Measurements from ENCODE around the gene IGFL4. TPM values are rescaled to one million over a fixed set of nuclear protein-coding genes. Genes with fewer than 3 reads are reported as not detected.

IGFL4 gene
- total and polyA plus RNA-seq, 2 experiments from 2014 or later = 0.83 to 1.1 TPM

DNA sequence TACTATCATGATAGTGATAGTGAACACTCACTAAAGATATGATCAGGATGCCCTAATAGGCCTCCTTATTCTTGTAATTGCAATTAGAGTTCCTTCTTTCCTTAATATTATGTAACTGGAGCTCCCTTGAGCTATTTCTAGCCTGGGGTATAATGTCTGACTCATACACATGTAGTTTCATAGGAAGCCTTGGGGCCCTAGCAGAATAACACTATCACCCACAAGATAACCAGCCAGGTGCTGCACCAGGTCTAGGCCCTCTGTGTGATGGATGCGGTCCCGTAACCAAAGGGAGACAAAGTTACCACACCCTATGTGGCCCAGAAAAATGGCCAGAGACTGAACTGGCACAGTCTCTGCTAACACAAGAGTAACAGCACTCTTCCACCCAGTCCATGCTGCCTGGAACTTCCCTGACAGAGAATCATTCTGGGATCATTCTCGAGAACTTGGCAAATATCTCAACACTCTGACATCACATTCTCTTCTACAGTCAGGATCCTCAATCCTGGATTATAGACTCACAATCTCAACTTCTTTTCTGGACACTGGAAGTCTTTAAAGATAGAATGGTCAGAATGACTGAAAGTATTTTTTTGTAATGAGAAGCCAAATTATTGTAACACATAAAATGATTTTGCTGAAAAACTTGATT is 32.6 kb upstream of the IGFL4 start:
- H2AFZ ChIP-seq = no peak overlapping the region
- H3K9me2 ChIP-seq (replicated peaks; ENCODE audit: insufficient read depth) = no peaks in the 10 kb centered on the region
- no peak for DNase-seq (ENCODE audit: low spot score)

GRCh38 chr19:46069806-46070341 is 29.1 kb upstream of the IGFL4 start:
- peak; percentile 69 for DNase-seq (ENCODE audit: low spot score)
- Histone ChIP-seq H3K4me2 (no peak overlapping the region), H3K79me2 (no peaks in the 10 kb centered on the region), H4K20me1 (ENCODE audit: insufficient read depth, poor library complexity, severe bottlenecking) (no peaks in the 10 kb centered on the region), H3K27ac (peak overlapping the region; percentile 69), H3K4me1 (ENCODE audit: insufficient read depth) (peaks cover 10% of the 10 kb centered on the region), H3K9me2 (replicated peaks; ENCODE audit: insufficient read depth) (no peaks in the 10 kb centered on the region), H3K36me3 (replicated peaks; ENCODE audit: insufficient read depth, low read depth) (no peaks in the 10 kb centered on the region), H3K4me3 (no peak overlapping the region), H2AFZ (no peak overlapping the region), H3K9me3 (ENCODE audit: low read depth) (no peaks in the 10 kb centered on the region), H3K27me3 (peaks cover 4% of the 10 kb centered on the region)
- WGBS (ENCODE audit: low lambda C conversion rate, missing lambda C conversion rate) = 37% methylated on average over 6 of the region's 6 CpGs
- no peak for TF ChIP-seq EZH2 (IDR thresholded peaks at IDR 0.05; ENCODE audit: borderline replicate concordance)
- TF ChIP-seq EZH2phosphoT487 (IDR thresholded peaks at IDR 0.05; ENCODE audit: low read depth, severe bottlenecking, unreplicated experiment) = no peak
- TF ChIP-seq, protein P1, sequence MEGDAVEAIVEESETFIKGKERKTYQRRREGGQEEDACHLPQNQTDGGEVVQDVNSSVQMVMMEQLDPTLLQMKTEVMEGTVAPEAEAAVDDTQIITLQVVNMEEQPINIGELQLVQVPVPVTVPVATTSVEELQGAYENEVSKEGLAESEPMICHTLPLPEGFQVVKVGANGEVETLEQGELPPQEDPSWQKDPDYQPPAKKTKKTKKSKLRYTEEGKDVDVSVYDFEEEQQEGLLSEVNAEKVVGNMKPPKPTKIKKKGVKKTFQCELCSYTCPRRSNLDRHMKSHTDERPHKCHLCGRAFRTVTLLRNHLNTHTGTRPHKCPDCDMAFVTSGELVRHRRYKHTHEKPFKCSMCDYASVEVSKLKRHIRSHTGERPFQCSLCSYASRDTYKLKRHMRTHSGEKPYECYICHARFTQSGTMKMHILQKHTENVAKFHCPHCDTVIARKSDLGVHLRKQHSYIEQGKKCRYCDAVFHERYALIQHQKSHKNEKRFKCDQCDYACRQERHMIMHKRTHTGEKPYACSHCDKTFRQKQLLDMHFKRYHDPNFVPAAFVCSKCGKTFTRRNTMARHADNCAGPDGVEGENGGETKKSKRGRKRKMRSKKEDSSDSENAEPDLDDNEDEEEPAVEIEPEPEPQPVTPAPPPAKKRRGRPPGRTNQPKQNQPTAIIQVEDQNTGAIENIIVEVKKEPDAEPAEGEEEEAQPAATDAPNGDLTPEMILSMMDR (IDR thresholded peaks at IDR 0.05; ENCODE audit: poor library complexity) = no peak

More for the DNA sequence above, 32.6 kb upstream of the IGFL4 start:
- H4K20me1 ChIP-seq (ENCODE audit: insufficient read depth, poor library complexity, severe bottlenecking) = no peaks in the 10 kb centered on the region
- H3K79me2 ChIP-seq = no peaks in the 10 kb centered on the region
- H3K4me3 ChIP-seq = no peak overlapping the region
- TF ChIP-seq EZH2 (IDR thresholded peaks at IDR 0.05; ENCODE audit: borderline replicate concordance) (no peak), EZH2phosphoT487 (IDR thresholded peaks at IDR 0.05; ENCODE audit: low read depth, severe bottlenecking, unreplicated experiment) (no peak)
- TF ChIP-seq, protein P1 (IDR thresholded peaks at IDR 0.05; ENCODE audit: poor library complexity) = no peak
- no peaks in the 10 kb centered on the region for H3K9me3 ChIP-seq (ENCODE audit: low read depth)
- H3K4me1 ChIP-seq (ENCODE audit: insufficient read depth) = peaks cover 5% of the 10 kb centered on the region
- H3K4me2 ChIP-seq = no peak overlapping the region
- no peak overlapping the region for H3K27ac ChIP-seq
- H3K27me3 ChIP-seq = peaks cover 29% of the 10 kb centered on the region
- no peaks in the 10 kb centered on the region for H3K36me3 ChIP-seq (replicated peaks; ENCODE audit: insufficient read depth, low read depth)
- WGBS (ENCODE audit: low lambda C conversion rate, missing lambda C conversion rate) = 78% methylated on average over 3 of the region's 3 CpGs

DNA sequence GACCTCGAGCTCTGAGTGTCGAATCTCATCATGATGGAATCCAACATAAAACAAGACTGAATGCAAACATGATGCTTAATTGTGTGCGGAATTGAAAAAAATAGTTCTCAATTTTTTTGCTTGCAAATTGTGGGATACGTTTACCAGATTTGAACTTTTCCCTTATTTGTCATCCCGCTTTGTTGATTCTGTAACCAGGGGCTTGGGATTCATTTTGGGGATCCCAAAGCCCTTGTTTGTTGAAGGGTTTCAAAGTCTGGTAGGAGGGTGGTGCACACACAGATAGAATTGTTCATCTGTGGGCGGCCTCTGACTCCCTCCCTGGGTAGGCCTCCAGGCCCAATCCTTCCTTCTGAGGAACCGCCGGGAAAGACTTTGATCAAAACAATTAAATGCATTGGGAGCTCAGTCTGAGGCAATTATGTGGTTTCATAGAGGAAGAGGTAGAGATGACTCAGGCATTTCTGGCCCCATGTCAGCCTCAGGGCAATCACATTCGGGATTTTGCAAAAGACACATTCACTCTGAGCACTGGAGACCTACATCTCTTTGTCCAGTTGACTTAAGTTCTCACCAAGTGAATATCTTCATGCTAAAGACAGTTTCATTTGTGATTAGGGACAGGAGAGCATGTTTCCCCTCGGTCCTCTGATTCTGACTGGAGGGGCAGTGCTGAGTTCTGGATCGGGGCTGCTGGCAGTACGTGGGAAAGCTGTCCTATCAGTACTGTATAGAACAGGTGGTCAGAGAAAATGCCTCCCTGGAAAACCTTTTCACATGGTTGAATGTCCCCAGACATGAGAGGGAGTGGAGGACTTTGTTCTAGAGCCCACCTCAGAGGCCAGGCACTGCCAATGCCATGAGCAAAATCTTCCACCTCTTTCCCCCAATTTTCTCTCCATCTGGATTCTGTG is 27.8 kb upstream of the IGFL4 start:
- peak; percentile 42 for DNase-seq (ENCODE audit: low spot score)
- peak overlapping the region; percentile 69 for H3K27ac ChIP-seq

More for the DNA sequence above, 27.8 kb upstream of the IGFL4 start:
- no peak for TF ChIP-seq EZH2 (IDR thresholded peaks at IDR 0.05; ENCODE audit: borderline replicate concordance)
- Histone ChIP-seq H3K9me2 (replicated peaks; ENCODE audit: insufficient read depth) (no peaks in the 10 kb centered on the region), H3K4me2 (no peak overlapping the region), H3K27me3 (no peaks in the 10 kb centered on the region), H4K20me1 (ENCODE audit: insufficient read depth, poor library complexity, severe bottlenecking) (no peaks in the 10 kb centered on the region), H3K4me3 (no peak overlapping the region), H3K36me3 (replicated peaks; ENCODE audit: insufficient read depth, low read depth) (no peaks in the 10 kb centered on the region), H3K79me2 (no peaks in the 10 kb centered on the region), H3K9me3 (ENCODE audit: low read depth) (no peaks in the 10 kb centered on the region), H3K4me1 (ENCODE audit: insufficient read depth) (peaks cover 10% of the 10 kb centered on the region), H2AFZ (no peak overlapping the region)
- 62% methylated on average over 11 of the region's 12 CpGs for WGBS (ENCODE audit: low lambda C conversion rate, missing lambda C conversion rate)

Data from hepatocyte (in vitro differentiated cells).